Head of caudate nucleus (tissue), 42 donors: ENCODE data around the gene HSPA1B.
"Not testable (repeated sequence)": the region's sequence is repeated elsewhere in the genome, so short reads cannot be mapped to it uniquely, and the experiment has no call there.

Experiments used
- DNase-seq, 42 donors: peaks; one replicate each; pipeline versions ENCODE4 v3.0.0 to v3.0.0-alpha.2; 2020 to 2021; ENCODE audit warnings: mixed read lengths in 7 of 42
- intact Hi-C: fragments of 100-400 bp; cut with DNase I; formaldehyde crosslinking; loops from one replicate; pipeline ENCODE4 v1.15.0; 2022

The HSPA1B gene

GRCh38 chr6:31821301-31822035, 6.1 kb upstream of the HSPA1B start:
- DNase-seq: peak in 41 of 42 donors; percentile 38 to 87 (median 73)
- intact Hi-C loops: no loop called here

- intact Hi-C loops: no loop called here
- peak; percentile 33 to 91 (median 76) for DNase-seq
Observed at GRCh38 chr6:31822036-31822821, 5.3 kb upstream of the HSPA1B start.

- DNase-seq, intact Hi-C loops: not testable (repeated sequence)
Observed at GRCh38 chr6:31823592-31824196, 3.8 kb upstream of the HSPA1B start.

- intact Hi-C loops: no loop called here
- no peak for DNase-seq
Observed at GRCh38 chr6:31825553-31825952, 2.0 kb upstream of the HSPA1B start.

- intact Hi-C loops: no loop called here
- peak in 37 of 42 donors; percentile 51 to 87 (median 70) for DNase-seq
Observed at GRCh38 chr6:31826793-31827285, 699 bp upstream of the HSPA1B start.

- peak in 15 of 42 donors; percentile 24 to 78 (median 37) for DNase-seq
- intact Hi-C loops: loop anchor here (2.0 kb wide), 1 partner anchor 149 kb away; the partner anchor contains the start of gene LY6G5C
Observed at GRCh38 chr6:31829633-31830283, 2.2 kb downstream of the HSPA1B start.

GRCh38 chr6:31830886-31831335, 3.4 kb downstream of the HSPA1B start:
- no peak for DNase-seq
- intact Hi-C loops: loop anchor here (2.0 kb wide), 1 partner anchor 150 kb away; the partner anchor contains the start of gene LY6G5C

GRCh38 chr6:31831350-31832215, 4.0 kb downstream of the HSPA1B start:
- intact Hi-C loops: loop anchor here (2.0 kb wide), 1 partner anchor 151 kb away; the partner anchor contains the start of gene LY6G5C
- DNase-seq: peak in 1 of 42 donors; percentile 53

GRCh38 chr6:31834367-31835250, 7.1 kb downstream of the HSPA1B start:
- intact Hi-C loops: no loop called here
- DNase-seq: peak; percentile 69 to 94 (median 88)

GRCh38 chr6:31836047-31836473, 8.5 kb downstream of the HSPA1B start:
- no peak for DNase-seq
- intact Hi-C loops: no loop called here

- intact Hi-C loops: no loop called here
- no peak for DNase-seq
Observed at GRCh38 chr6:31836474-31837368, 9.2 kb downstream of the HSPA1B start.

- DNase-seq: no peak
- intact Hi-C loops: no loop called here
Observed at GRCh38 chr6:31837369-31838113, 10.0 kb downstream of the HSPA1B start.

- intact Hi-C loops, DNase-seq: not testable (repeated sequence)
Observed at GRCh38 chr6:31838114-31838553, 10.6 kb downstream of the HSPA1B start.

GRCh38 chr6:31838968-31839367, 11.4 kb downstream of the HSPA1B start:
- DNase-seq: no peak
- intact Hi-C loops: no loop called here

GRCh38 chr6:31839779-31840126, 12.2 kb downstream of the HSPA1B start:
- intact Hi-C loops: not testable (repeated sequence)

More at GRCh38 chr6:31839779-31840126, 12.2 kb downstream of the HSPA1B start:
- DNase-seq: not testable (repeated sequence)
